ENCODE data around the gene TEX29. TPM values are rescaled to one million over a fixed set of nuclear protein-coding genes. Genes with fewer than 3 reads are reported as not detected.

TEX29 gene
- polyA plus RNA-seq, 1 donor from 2014 or later: not detected

- TF ChIP-seq EP300 (conservative IDR thresholded peaks at IDR 0.05; ENCODE audit: poor library complexity, severe bottlenecking) (no peak), SMC3 (conservative IDR thresholded peaks at IDR 0.05; ENCODE audit: poor library complexity) (no peak)
- Histone ChIP-seq H3K4me3 (ENCODE audit: low read length) (no peak overlapping the region), H3K9ac (ENCODE audit: low read length) (no peak overlapping the region), H3K9me3 (ENCODE audit: low read length) (no peaks in the 10 kb centered on the region), H4K20me1 (ENCODE audit: insufficient read depth) (no peaks in the 10 kb centered on the region), H3K4me2 (ENCODE audit: low read length) (no peak overlapping the region), H2AFZ (ENCODE audit: low read depth, low read length) (no peak overlapping the region), H3K36me3 (ENCODE audit: insufficient read depth, low read length) (no peaks in the 10 kb centered on the region), H3K9me2 (ENCODE audit: insufficient read depth, low read length) (no peaks in the 10 kb centered on the region), H3K79me2 (replicated peaks; ENCODE audit: insufficient read depth, low read length) (no peaks in the 10 kb centered on the region), H3K27me3 (ENCODE audit: insufficient read depth, low read depth, low read length) (no peaks in the 10 kb centered on the region), H3F3A (ENCODE audit: insufficient read depth, low read length, poor library complexity, severe bottlenecking) (no peaks in the 10 kb centered on the region), H3K27ac (ENCODE audit: low read length) (no peak overlapping the region)
Measured at GRCh38 chr13:111392486-111392885, 72.0 kb downstream of the TEX29 start.

- no peaks in the 10 kb centered on the region for H3K27me3 ChIP-seq (ENCODE audit: insufficient read depth, low read depth, low read length)
- no peak overlapping the region for H2AFZ ChIP-seq (ENCODE audit: low read depth, low read length)
- no peak overlapping the region for H3K4me2 ChIP-seq (ENCODE audit: low read length)
Measured at GRCh38 chr13:111393221-111393790, 72.9 kb downstream of the TEX29 start.

More at GRCh38 chr13:111393221-111393790, 72.9 kb downstream of the TEX29 start:
- TF ChIP-seq POLR2AphosphoS5 (IDR thresholded peaks at IDR 0.05) (no peak), RAD21 (conservative IDR thresholded peaks at IDR 0.05) (no peak)
- H3F3A ChIP-seq (ENCODE audit: insufficient read depth, low read length, poor library complexity, severe bottlenecking): no peaks in the 10 kb centered on the region
- no peaks in the 10 kb centered on the region for H3K36me3 ChIP-seq (ENCODE audit: insufficient read depth, low read length)
- H3K9me2 ChIP-seq (ENCODE audit: insufficient read depth, low read length): no peaks in the 10 kb centered on the region
- no peaks in the 10 kb centered on the region for H3K9me3 ChIP-seq (ENCODE audit: low read length)
- no peak overlapping the region for H3K9ac ChIP-seq (ENCODE audit: low read length)
- H3K27ac ChIP-seq (ENCODE audit: low read length): no peak overlapping the region
- H4K20me1 ChIP-seq (ENCODE audit: insufficient read depth): no peaks in the 10 kb centered on the region
- no peak overlapping the region for H3K4me3 ChIP-seq (ENCODE audit: low read length)
- H3K79me2 ChIP-seq (replicated peaks; ENCODE audit: insufficient read depth, low read length): no peaks in the 10 kb centered on the region

Other genes starting within 250 kb of the TEX29 start
- 155 and 164 TPM in 2 replicates for gene ARHGEF7, start 205.3 kb upstream of the TEX29 start, polyA plus RNA-seq